COLO829 (cell line): Measurements from ENCODE around the gene NCKAP1.
"Not testable (repeated sequence)": the region's sequence is repeated elsewhere in the genome, so short reads cannot be mapped to it uniquely, and the experiment has no call there.

Source experiments
- DNase-seq: peaks from one replicate; pipeline ENCODE4 v3.0.0; 2012; ENCODE audit warnings: low spot score

NCKAP1 gene

GRCh38 chr2:182999348-183000028, 38.8 kb downstream of the NCKAP1 start:
- no peak for DNase-seq

GRCh38 chr2:182994228-182994912, 43.9 kb downstream of the NCKAP1 start:
- no peak for DNase-seq

- no peak for DNase-seq
Observed at GRCh38 chr2:182982941-182983340, 55.3 kb downstream of the NCKAP1 start.

GRCh38 chr2:182981475-182981874, 56.8 kb downstream of the NCKAP1 start:
- DNase-seq, result not testable (repeated sequence)

- no peak for DNase-seq
Observed at GRCh38 chr2:182980652-182981051, 57.6 kb downstream of the NCKAP1 start.

GRCh38 chr2:182980115-182980514, 58.1 kb downstream of the NCKAP1 start:
- peak; percentile 35 for DNase-seq

GRCh38 chr2:182977463-182977862, 60.8 kb downstream of the NCKAP1 start:
- DNase-seq, result no peak

- no peak for DNase-seq
Observed at GRCh38 chr2:182973441-182974352, 64.6 kb downstream of the NCKAP1 start.

- DNase-seq, result no peak
Observed at GRCh38 chr2:182972548-182972942, 65.7 kb downstream of the NCKAP1 start.

GRCh38 chr2:182971820-182972547, 66.3 kb downstream of the NCKAP1 start:
- DNase-seq, result no peak

- DNase-seq, result no peak
Observed at GRCh38 chr2:182970486-182970885, 67.8 kb downstream of the NCKAP1 start.

GRCh38 chr2:182968493-182968892, 69.8 kb downstream of the NCKAP1 start:
- no peak for DNase-seq

GRCh38 chr2:182966356-182966755, 71.9 kb downstream of the NCKAP1 start:
- DNase-seq, result not testable (repeated sequence)

GRCh38 chr2:182962641-182963040, 75.6 kb downstream of the NCKAP1 start:
- no peak for DNase-seq

GRCh38 chr2:182960869-182961268, 77.4 kb downstream of the NCKAP1 start:
- not testable (repeated sequence) for DNase-seq

GRCh38 chr2:182954789-182955188, 83.5 kb downstream of the NCKAP1 start:
- peak; percentile 46 for DNase-seq

GRCh38 chr2:182952741-182953450, 85.4 kb downstream of the NCKAP1 start:
- DNase-seq, result no peak

- DNase-seq, result no peak
Observed at GRCh38 chr2:182951948-182952663, 86.2 kb downstream of the NCKAP1 start.

GRCh38 chr2:182950546-182950945, 87.7 kb downstream of the NCKAP1 start:
- no peak for DNase-seq

- DNase-seq, result no peak
Observed at GRCh38 chr2:182949572-182950189, 88.6 kb downstream of the NCKAP1 start.
